NT2/D1 (cell line): ENCODE results near the gene ALG12.

Source experiments
- DNase-seq: peaks from one replicate; pipeline ENCODE4 v3.0.0-alpha.2; 2011; ENCODE audit warnings: low read depth, low spot score
- H3K27me3 ChIP-seq: 2 replicates; pipeline ENCODE4 v1.6.0; 2011; ENCODE audit warnings: mild to moderate bottlenecking; ENCODE audit not compliant: insufficient read length, insufficient read depth
- H3K36me3 ChIP-seq: 2 replicates; pipeline ENCODE4 v1.6.1; 2011; ENCODE audit warnings: mild to moderate bottlenecking, low read length, mixed read lengths; ENCODE audit not compliant: insufficient read depth, insufficient read length
- H3K4me1 ChIP-seq: 2 replicates; pipeline ENCODE4 v1.5.1; 2011; ENCODE audit not compliant: insufficient read depth, insufficient read length
- H3K4me3 ChIP-seq: 2 replicates; pipeline ENCODE4 v1.5.1; 2011; ENCODE audit warnings: low read depth; ENCODE audit not compliant: insufficient read length
- H3K9ac ChIP-seq: 2 replicates; pipeline ENCODE4 v1.6.0; 2011; ENCODE audit warnings: low read depth; ENCODE audit not compliant: insufficient read length
- H3K9me3 ChIP-seq: 2 replicates; pipeline ENCODE4 v1.5.1; 2011; ENCODE audit warnings: mild to moderate bottlenecking, low read length; ENCODE audit not compliant: insufficient read depth
- SUZ12 ChIP-seq: IDR thresholded peaks from 2 replicates; pipeline ENCODE4 v1.6.1; 2011; ENCODE audit not compliant: insufficient read length, insufficient read depth; ENCODE audit errors: extremely low read depth
- YY1 ChIP-seq: IDR thresholded peaks from 2 replicates; pipeline ENCODE4 v1.6.1; 2011; ENCODE audit not compliant: insufficient read length, insufficient read depth
- ZNF274 ChIP-seq: IDR thresholded peaks from 2 replicates; pipeline ENCODE4 v1.6.1; 2011; ENCODE audit warnings: mild to moderate bottlenecking, low read depth, low read length

Gene ALG12

DNA sequence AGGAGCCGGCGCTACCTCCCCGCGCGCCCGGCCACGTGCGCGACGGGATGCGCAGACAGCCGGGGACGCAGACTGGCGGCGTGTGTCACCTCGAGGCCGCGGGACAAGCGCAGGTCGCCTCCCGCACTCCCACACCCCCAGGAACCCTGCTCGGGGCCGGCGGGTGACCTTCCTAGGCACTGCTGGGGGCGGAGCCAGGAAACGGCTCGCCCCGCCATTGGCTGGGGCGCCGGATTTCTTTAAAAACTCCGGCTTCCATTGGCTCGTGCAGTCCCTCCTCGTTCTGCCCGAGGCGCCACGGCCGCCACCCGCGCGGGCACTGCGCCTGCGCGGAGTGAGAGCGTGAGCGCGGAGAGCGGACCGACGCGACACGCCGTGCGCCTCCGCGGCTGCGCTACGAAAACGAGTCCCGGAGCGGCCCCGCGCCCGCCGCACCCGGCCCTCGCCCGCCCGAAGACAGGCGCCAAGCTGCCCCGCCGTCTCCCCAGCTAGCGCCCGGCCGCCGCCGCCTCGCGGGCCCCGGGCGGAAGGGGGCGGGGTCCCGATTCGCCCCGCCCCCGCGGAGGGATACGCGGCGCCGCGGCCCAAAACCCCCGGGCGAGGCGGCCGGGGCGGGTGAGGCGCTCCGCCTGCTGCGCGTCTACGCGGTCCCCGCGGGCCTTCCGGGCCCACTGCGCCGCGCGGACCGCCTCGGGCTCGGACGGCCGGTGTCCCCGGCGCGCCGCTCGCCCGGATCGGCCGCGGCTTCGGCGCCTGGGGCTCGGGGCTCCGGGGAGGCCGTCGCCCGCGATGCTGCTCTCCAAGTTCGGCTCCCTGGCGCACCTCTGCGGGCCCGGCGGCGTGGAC, 42.1 kb upstream of the ALG12 start, which contains the start of gene PIM3:
PIM3 (plus strand) TSS at position 614 of the 846 bp plus-strand sequence; CDS start at position 790, 176 bp downstream.
- TF ChIP-seq ZNF274 (no peak), YY1 (no peak), SUZ12 (no peak)
- peak within 1 kb of the TSS; percentile 75 for H3K4me3 ChIP-seq
- peaks cover 11% of the 10 kb centered on the region for H3K4me1 ChIP-seq
- H3K27me3 ChIP-seq = peaks cover 3% of the 10 kb centered on the region
- H3K36me3 ChIP-seq = peaks cover 27% of the 10 kb centered on the region
- H3K9ac ChIP-seq = peak within 1 kb of the TSS; percentile 88
- DNase-seq = peak; percentile 78
- H3K9me3 ChIP-seq = no peaks in the 10 kb centered on the region

DNA sequence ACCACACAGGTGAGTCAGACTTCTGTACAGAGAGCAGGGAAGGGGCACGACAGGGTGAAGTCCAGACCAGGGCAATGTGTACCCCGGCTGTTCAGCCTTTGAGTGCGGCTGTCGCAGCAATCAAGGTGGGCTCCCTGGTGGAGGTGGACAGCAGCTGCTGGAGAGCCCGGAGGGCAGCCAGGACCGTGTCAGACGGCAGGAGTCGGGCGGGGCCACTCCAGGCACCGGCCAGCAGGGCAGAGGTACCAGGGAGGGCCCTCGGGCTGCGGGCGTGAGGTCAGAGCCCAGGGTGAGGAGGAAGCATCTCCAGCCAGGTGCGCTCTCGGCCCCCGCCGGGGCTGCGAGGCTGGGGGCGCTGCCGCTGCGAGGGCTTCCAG, 41.5 kb upstream of the ALG12 start:
- Histone ChIP-seq H3K27me3 (peaks cover 3% of the 10 kb centered on the region), H3K4me1 (peaks cover 11% of the 10 kb centered on the region), H3K4me3 (peak overlapping the region; percentile 57), H3K9ac (peak overlapping the region; percentile 76), H3K36me3 (peaks cover 23% of the 10 kb centered on the region), H3K9me3 (no peaks in the 10 kb centered on the region)
- no peak for DNase-seq
- TF ChIP-seq YY1 (no peak), SUZ12 (no peak), ZNF274 (no peak)

DNA sequence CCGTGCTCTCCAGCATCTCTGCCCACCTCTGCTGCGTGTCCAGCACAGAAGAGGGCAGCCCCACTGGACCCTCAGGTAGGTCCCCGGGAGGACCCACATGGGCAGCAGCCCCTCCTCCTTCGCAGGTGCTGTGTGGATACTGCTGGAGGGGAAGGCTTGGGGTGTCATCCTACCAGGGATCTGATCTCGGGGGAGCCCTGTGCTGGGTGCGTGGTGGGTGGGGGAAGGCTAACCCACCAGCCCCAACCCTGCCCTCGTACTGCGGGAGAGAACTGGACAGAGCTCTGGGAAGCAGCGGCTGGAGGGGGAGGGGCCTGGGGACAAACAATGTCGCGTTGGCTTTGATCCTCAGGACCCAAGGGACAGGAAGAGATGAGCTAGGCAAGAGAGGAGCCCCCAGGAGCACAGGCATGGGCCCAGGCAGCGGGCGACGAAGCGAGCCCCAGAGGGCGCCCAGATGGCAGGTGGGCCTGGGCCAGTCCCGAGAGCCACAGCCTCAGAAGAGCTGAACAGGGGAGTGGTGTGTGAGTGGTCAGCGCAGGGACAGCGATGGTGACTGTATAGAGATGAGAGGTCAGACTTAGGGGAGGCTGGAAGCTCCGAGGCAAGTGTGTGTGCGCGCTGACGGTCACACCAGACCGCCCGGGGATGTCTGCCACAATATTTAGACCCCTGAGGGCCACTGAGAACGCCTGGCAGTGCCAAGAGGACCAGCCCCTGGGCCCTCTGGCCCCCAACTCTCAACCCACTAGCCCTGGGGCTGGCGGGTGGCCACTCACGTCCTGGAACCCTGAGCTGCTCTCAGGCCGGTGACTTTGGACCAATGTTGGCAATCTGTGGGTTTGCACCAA, 40.9 kb upstream of the ALG12 start:
- DNase-seq = no peak
- Histone ChIP-seq H3K9me3 (no peaks in the 10 kb centered on the region), H3K9ac (peak overlapping the region; percentile 76), H3K27me3 (peaks cover 3% of the 10 kb centered on the region), H3K4me3 (peak overlapping the region; percentile 57), H3K36me3 (peaks cover 17% of the 10 kb centered on the region), H3K4me1 (peaks cover 11% of the 10 kb centered on the region)
- TF ChIP-seq YY1 = no peak
- TF ChIP-seq ZNF274 = no peak

DNA sequence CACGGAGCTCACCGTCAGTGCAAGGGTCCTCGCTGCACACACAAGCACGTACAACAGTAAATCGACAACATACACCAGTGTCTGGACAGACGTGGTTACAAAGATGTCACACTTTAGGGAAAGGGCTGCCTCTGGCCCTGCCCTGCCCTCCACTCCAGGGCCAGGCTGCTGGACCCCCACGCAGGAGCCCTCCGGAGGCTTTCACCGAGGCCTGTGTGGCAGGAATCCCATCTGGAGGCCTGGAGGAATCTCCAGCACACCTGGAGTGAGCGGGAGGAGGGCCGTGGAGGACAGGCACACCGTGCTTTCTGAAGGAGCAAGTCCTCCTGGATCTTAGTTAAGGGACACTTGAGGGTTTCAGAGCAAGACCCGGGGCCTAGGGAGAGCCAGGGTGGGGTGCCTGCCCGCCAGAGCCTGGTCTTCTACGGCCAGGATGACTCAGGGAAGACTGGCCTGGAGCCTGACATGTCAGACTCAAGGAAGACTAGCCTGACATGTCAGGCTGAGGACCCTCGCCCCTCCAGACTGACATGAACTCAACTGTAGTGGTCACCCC, 40.2 kb upstream of the ALG12 start:
- H3K9ac ChIP-seq = no peak overlapping the region
- TF ChIP-seq ZNF274 (no peak), YY1 (no peak), SUZ12 (no peak)
- no peak overlapping the region for H3K4me3 ChIP-seq
- peaks cover 9% of the 10 kb centered on the region for H3K4me1 ChIP-seq
- no peak for DNase-seq
- H3K36me3 ChIP-seq = peaks cover 10% of the 10 kb centered on the region
- H3K27me3 ChIP-seq = peaks cover 3% of the 10 kb centered on the region
- H3K9me3 ChIP-seq = no peaks in the 10 kb centered on the region

DNA sequence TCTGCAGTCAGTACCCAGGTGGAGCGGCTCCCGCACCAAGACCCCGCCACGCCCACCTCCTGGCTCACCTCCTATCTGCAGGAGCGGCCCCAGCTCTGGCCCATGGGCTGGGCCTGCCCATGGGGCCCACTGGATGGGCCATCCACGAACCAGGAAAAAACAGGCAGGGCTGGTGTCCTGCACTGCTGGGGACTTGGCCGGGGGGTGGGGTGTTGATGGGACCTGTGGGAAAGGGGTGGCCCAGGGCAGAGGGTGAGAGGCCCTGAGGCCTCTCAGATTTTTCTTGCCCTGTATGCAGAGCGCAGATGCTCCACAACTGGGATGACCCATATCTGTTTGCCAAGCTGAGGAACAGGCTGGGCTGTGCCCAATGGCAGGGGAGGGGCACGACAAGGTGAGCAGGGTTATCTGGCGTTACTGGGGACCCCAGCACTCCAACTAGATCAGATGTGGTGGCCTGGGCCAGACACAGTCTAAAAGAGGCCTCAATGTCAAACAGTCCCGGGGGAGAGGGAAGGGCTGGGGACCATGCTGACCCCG, 39.7 kb upstream of the ALG12 start:
- Histone ChIP-seq H3K4me1 (peaks cover 7% of the 10 kb centered on the region), H3K9ac (no peak overlapping the region), H3K27me3 (peaks cover 3% of the 10 kb centered on the region), H3K4me3 (no peak overlapping the region), H3K36me3 (peaks cover 4% of the 10 kb centered on the region), H3K9me3 (no peaks in the 10 kb centered on the region)
- TF ChIP-seq SUZ12 (no peak), ZNF274 (no peak), YY1 (no peak)
- DNase-seq = no peak

DNA sequence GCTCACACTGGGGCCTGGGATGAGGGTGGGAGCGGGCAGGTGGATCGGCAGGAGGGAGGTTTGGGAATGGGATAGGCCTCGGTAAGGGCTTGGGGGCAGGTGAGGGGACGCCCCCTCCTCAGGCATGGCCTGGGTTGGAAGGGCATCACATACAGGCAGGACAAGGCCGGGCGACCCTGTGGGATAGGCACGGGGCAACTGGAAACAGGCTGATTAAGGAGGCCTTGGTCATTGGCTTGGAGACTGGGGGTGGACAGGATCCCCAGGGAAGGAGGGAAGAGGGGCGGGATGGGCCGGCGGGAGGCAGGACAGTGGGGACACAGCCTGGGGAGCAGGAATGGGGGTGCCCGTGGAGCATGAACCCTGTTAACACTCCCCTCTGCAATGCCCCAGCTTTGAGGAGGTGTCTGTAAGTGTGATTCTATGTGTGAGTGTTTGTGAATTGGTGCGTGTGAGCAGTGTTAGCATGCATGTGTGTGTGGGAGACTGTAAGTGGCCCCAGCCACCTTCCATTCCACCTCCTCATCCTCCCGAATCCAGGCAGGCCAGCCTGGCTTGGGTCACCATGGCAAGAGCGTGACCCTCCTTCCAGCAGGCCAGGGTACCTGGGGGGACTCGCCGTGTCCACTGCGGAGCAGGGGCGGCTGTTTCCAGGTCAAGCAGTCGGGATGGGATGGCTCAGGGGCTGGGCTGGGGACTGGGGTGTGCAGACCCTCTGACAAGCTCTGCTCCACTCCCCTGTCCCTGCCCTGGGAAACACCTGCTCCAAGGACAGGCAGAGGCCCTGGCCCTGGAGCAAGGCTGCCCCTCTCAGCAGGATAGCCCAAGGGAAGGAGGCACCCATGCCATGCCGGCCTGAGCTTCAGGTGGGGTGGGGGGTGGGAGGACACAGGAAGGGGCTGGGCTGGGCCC, 38.9 kb upstream of the ALG12 start:
- Histone ChIP-seq H3K36me3 (no peaks in the 10 kb centered on the region), H3K9me3 (no peaks in the 10 kb centered on the region), H3K27me3 (peaks cover 3% of the 10 kb centered on the region), H3K9ac (no peak overlapping the region), H3K4me3 (no peak overlapping the region), H3K4me1 (peaks cover 7% of the 10 kb centered on the region)
- TF ChIP-seq YY1 (no peak), SUZ12 (no peak), ZNF274 (no peak)
- DNase-seq = no peak
